ENCODE measurements around the gene FBXL19.

DNA sequence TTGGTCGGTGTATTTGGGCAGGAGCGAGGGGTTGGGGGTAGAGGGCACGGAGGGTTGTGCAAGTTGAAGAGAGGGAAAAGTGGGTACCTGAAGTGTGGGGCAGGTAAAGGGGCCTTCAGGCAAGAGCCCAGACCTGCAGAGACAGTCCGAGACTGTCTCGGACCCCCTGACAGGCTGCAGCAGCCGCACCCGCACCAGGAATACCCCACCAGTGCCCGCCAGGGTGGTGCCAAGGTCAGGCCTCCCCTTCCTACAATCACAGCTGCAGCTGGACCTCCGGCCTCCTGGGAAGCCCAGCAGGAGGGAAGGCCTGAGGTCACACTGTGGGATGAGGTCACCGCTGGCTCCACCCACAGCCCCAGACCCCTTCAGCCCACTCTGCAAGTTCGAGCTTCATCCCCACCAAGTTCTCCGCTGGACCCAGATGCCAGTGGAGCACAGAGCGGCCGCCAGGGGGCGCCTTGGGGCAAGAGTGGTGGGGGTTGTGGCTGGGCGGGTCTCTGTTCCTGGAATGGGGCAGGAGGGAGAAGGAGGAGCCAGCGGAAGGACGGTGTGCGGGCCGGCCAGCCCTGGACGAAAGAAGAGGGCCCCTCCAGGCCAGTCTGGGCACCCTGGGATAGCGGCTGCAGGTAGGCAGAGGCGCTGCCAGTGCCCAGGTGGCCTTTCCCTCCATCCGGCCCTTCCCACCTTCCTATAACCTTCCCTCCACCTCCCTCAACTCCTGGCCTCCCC lies 61.5 kb downstream of the FBXL19 start, which contains the start of gene HSD3B7:
- peak; percentile 84 to 96 for TF ChIP-seq CTCF (conservative IDR thresholded peaks at IDR 0.05 in 1 of 2, IDR thresholded peaks at IDR 0.05 in 1 of 2; ENCODE audit: extremely low read depth in 1 of 2, insufficient read depth in 1 of 2, low read depth in 1 of 2, low read length in 2 of 2)
- TF ChIP-seq EZH2 (IDR thresholded peaks at IDR 0.05; ENCODE audit: borderline replicate concordance, low read length): no peak
